ENCODE data around the gene IGFBP7.
"Not testable (repeated sequence)": the region's sequence is repeated elsewhere in the genome, so short reads cannot be mapped to it uniquely, and the experiment has no call there.

The IGFBP7 gene

GRCh38 chr4:57051095-57051494, 59.1 kb downstream of the IGFBP7 start:
- DNase-seq (ENCODE audit: extremely low read depth, insufficient read length), result no peak
- no peak for TF ChIP-seq CTCF (IDR thresholded peaks at IDR 0.05; ENCODE audit: insufficient read depth, low read length, poor library complexity, severe bottlenecking)
- Histone ChIP-seq H3K27me3 (replicated peaks; ENCODE audit: control insufficient read depth, insufficient read depth, low read length) (no peaks in the 10 kb centered on the region; the same call in none of the 2 replicates), H3K36me3 (ENCODE audit: control insufficient read depth, insufficient read depth, low read length) (no peaks in the 10 kb centered on the region), H3K4me3 (replicated peaks; ENCODE audit: low read depth, low read length) (no peak overlapping the region)

DNA sequence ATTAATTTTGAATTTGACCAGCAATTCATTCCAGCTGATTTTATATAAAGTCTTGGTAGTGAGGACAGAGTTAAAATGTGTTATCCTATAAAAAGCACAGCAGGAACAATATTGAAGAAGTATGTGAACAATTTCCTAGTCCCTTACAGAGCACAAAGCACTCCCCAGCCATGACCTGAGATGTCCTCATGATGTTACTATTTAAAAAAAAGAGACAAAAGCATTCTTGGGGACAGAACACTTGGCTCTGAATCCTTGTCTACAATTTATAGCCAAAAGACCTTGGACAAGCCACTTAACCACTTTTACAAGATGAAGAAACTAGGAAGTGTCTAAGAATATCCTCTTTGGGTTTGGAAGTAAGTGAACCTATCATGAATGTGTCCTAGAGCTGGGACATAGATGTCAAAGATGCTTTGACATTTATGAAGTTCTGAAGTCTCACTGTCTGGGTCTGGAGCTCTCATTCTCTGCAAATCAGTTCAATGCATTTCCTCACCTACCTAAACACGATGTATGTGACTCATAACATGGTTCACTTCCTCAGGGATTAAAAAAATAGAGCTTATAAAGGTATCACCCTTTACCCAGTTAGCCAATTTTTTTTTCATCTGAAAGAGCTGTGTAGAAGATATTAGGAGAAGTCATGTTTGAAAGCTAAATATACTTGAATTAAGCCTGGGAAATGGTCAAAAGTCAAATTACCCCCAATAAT, 61.4 kb downstream of the IGFBP7 start:
- Histone ChIP-seq H3K36me3 (ENCODE audit: control insufficient read depth, insufficient read depth, low read length) (no peaks in the 10 kb centered on the region), H3K4me3 (replicated peaks; ENCODE audit: low read depth, low read length) (no peak overlapping the region), H3K27me3 (replicated peaks; ENCODE audit: control insufficient read depth, insufficient read depth, low read length) (no peaks in the 10 kb centered on the region; the same call in 1 of the 2 replicates)
- DNase-seq (ENCODE audit: extremely low read depth, insufficient read length), result no peak
- TF ChIP-seq CTCF (IDR thresholded peaks at IDR 0.05; ENCODE audit: insufficient read depth, low read length, poor library complexity, severe bottlenecking), result no peak

DNA sequence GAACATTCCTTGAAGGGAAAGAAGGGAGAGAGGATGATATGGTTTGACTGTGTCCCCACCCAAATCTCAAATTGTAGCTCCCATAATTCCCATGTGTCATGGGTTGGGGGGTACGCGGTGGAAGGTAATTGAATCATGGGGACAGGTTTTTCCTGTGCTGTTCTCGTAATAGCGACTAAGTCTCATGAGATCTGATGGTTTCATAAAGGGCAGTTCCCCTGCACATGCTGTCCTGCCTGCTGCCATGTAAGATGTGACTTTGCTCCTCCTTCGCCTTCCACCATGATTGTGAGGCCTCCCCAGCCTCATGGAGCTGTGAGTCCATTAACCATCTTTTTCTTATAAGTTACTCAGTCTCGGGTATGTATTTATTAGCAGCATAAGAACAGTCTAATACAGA, 63.1 kb downstream of the IGFBP7 start:
- H3K27me3 ChIP-seq (replicated peaks; ENCODE audit: control insufficient read depth, insufficient read depth, low read length); H3K36me3 ChIP-seq (ENCODE audit: control insufficient read depth, insufficient read depth, low read length); DNase-seq (ENCODE audit: extremely low read depth, insufficient read length); H3K4me3 ChIP-seq (replicated peaks; ENCODE audit: low read depth, low read length): not testable (repeated sequence)

DNA sequence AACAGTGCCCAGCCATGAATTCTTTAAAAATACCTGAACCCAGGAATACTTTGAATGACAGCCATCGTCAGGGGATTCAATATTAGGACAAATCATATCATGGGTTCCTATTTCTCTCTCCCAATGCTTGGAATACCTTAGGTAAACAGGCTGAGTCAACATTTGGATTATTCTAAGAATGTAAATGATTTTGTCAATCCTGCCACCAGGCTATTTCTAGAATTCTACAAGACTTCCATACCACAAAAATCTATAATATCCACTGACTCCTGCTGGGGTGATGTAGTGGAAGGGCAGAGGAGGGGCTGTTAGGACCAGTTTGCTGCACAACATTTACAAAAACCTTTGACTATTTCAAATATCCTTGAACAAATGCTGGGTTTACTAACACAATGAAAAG, 65.2 kb downstream of the IGFBP7 start:
- no peaks in the 10 kb centered on the region for H3K36me3 ChIP-seq (ENCODE audit: control insufficient read depth, insufficient read depth, low read length)
- H3K4me3 ChIP-seq (replicated peaks; ENCODE audit: low read depth, low read length), result no peak overlapping the region
- DNase-seq (ENCODE audit: extremely low read depth, insufficient read length), result no peak
- no peak for TF ChIP-seq CTCF (IDR thresholded peaks at IDR 0.05; ENCODE audit: insufficient read depth, low read length, poor library complexity, severe bottlenecking)
- H3K27me3 ChIP-seq (replicated peaks; ENCODE audit: control insufficient read depth, insufficient read depth, low read length), result no peaks in the 10 kb centered on the region

- H3K4me3 ChIP-seq (replicated peaks; ENCODE audit: low read depth, low read length), result no peak overlapping the region
- no peaks in the 10 kb centered on the region for H3K27me3 ChIP-seq (replicated peaks; ENCODE audit: control insufficient read depth, insufficient read depth, low read length)
- no peak for DNase-seq (ENCODE audit: extremely low read depth, insufficient read length)
- TF ChIP-seq CTCF (IDR thresholded peaks at IDR 0.05; ENCODE audit: insufficient read depth, low read length, poor library complexity, severe bottlenecking), result no peak
- no peaks in the 10 kb centered on the region for H3K36me3 ChIP-seq (ENCODE audit: control insufficient read depth, insufficient read depth, low read length)
Observed at GRCh38 chr4:57044279-57044678, 65.9 kb downstream of the IGFBP7 start.

DNA sequence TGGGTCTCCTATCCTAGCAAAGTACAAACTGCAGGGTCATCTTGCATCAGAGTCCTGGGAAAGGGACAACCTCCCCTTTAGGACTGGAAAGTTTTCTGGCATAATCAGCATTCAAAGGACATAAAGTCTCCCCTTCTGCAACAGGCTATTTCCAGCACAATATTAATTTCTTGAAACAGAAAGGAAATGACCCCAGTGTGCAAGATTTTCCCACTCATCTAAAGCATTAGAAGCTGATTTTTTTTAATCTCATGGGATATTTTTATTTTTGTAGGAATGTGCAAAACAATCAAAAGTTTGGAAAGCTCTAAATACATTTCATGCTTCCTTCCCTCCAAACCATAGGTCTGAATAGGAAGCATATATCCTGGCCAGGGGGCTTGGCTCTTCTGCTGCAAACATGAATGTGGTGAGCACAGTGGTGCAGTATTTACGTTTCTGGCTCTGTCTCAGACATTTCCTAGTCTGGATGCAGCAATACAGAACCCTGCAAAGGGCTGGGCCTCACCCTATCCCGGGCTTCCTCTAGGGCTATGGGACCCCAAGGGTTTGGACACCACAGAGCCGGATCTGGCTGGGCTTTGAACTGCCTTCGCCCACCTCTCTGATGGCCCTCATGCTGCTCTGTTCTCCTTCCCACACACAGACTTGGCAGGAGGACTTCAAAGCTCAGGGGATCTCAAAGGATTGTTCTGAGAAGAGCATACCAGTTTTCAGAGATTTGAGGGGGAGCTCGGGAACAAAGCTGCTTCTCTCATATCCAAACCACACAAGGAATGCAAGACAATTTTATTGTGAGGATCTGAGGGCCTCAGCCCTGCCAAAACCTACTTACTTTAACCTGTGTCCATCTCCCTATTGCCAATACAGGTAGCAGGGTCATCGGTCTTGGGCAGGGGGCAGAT, 66.6 kb downstream of the IGFBP7 start:
- no peak overlapping the region for H3K4me3 ChIP-seq (replicated peaks; ENCODE audit: low read depth, low read length)
- DNase-seq (ENCODE audit: extremely low read depth, insufficient read length), result no peak

More for the DNA sequence above, 66.6 kb downstream of the IGFBP7 start:
- Histone ChIP-seq H3K36me3 (ENCODE audit: control insufficient read depth, insufficient read depth, low read length) (no peaks in the 10 kb centered on the region), H3K27me3 (replicated peaks; ENCODE audit: control insufficient read depth, insufficient read depth, low read length) (no peaks in the 10 kb centered on the region)
- no peak for TF ChIP-seq CTCF (IDR thresholded peaks at IDR 0.05; ENCODE audit: insufficient read depth, low read length, poor library complexity, severe bottlenecking)
